HFF-Myc (cell line): ENCODE measurements around the gene OMP.

Experiments used
- DNase-seq: peaks from one replicate; pipeline ENCODE4 v3.0.0-alpha.2; 2011; ENCODE audit warnings: low read depth; ENCODE audit errors: extremely low read depth
- H3K4me3 ChIP-seq: replicated peaks from 2 replicates; pipeline ENCODE4 v1.5.1; 2011; ENCODE audit warnings: low read depth, mild to moderate bottlenecking, control low read depth, low read length
- CTCF ChIP-seq: IDR thresholded peaks from 2 replicates; pipeline ENCODE4 v1.5.1; 2012; ENCODE audit warnings: mild to moderate bottlenecking, low read depth, low read length, control low read depth; ENCODE audit errors: missing control alignments

Gene OMP

GRCh38 chr11:77122576-77123212, 20.1 kb downstream of the OMP start:
- no peak for DNase-seq
- H3K4me3 ChIP-seq, result no peak overlapping the region
- TF ChIP-seq CTCF, result no peak

GRCh38 chr11:77123591-77123990, 21.0 kb downstream of the OMP start:
- DNase-seq, result no peak
- no peak overlapping the region for H3K4me3 ChIP-seq
- TF ChIP-seq CTCF, result no peak

- TF ChIP-seq CTCF, result no peak
- no peak for DNase-seq
- H3K4me3 ChIP-seq, result no peak overlapping the region
Observed at GRCh38 chr11:77124041-77124440, 21.4 kb downstream of the OMP start.

GRCh38 chr11:77124488-77124887, 21.8 kb downstream of the OMP start:
- no peak for DNase-seq
- no peak for TF ChIP-seq CTCF
- H3K4me3 ChIP-seq, result no peak overlapping the region

GRCh38 chr11:77125191-77125590, 22.6 kb downstream of the OMP start:
- H3K4me3 ChIP-seq, result no peak overlapping the region
- no peak for DNase-seq
- no peak for TF ChIP-seq CTCF

GRCh38 chr11:77125695-77126094, 23.1 kb downstream of the OMP start:
- DNase-seq, result no peak
- no peak for TF ChIP-seq CTCF
- no peak overlapping the region for H3K4me3 ChIP-seq
